Measurements from ENCODE around the gene SPHK2.
"Not testable (repeated sequence)": the region's sequence is repeated elsewhere in the genome, so short reads cannot be mapped to it uniquely, and the experiment has no call there.

Gene SPHK2

DNA sequence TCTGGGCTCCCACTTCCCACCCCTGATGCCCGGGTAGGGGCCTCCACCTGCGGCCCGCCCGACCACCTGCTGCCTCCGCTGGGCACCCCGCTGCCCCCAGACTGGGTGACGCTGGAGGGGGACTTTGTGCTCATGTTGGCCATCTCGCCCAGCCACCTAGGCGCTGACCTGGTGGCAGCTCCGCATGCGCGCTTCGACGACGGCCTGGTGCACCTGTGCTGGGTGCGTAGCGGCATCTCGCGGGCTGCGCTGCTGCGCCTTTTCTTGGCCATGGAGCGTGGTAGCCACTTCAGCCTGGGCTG, 9.9 kb downstream of the SPHK2 start:
- in situ Hi-C loops (cut with MboI; ENCODE audit: low sequenced_read_pairs, unreplicated experiment): no loop called here
- TF ChIP-seq, protein P1, sequence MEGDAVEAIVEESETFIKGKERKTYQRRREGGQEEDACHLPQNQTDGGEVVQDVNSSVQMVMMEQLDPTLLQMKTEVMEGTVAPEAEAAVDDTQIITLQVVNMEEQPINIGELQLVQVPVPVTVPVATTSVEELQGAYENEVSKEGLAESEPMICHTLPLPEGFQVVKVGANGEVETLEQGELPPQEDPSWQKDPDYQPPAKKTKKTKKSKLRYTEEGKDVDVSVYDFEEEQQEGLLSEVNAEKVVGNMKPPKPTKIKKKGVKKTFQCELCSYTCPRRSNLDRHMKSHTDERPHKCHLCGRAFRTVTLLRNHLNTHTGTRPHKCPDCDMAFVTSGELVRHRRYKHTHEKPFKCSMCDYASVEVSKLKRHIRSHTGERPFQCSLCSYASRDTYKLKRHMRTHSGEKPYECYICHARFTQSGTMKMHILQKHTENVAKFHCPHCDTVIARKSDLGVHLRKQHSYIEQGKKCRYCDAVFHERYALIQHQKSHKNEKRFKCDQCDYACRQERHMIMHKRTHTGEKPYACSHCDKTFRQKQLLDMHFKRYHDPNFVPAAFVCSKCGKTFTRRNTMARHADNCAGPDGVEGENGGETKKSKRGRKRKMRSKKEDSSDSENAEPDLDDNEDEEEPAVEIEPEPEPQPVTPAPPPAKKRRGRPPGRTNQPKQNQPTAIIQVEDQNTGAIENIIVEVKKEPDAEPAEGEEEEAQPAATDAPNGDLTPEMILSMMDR (IDR thresholded peaks at IDR 0.05; ENCODE audit: borderline replicate concordance, control extremely low read depth, extremely low read depth, insufficient read depth, missing control alignments): no peak
- no peak for DNase-seq (ENCODE audit: low spot score)

DNA sequence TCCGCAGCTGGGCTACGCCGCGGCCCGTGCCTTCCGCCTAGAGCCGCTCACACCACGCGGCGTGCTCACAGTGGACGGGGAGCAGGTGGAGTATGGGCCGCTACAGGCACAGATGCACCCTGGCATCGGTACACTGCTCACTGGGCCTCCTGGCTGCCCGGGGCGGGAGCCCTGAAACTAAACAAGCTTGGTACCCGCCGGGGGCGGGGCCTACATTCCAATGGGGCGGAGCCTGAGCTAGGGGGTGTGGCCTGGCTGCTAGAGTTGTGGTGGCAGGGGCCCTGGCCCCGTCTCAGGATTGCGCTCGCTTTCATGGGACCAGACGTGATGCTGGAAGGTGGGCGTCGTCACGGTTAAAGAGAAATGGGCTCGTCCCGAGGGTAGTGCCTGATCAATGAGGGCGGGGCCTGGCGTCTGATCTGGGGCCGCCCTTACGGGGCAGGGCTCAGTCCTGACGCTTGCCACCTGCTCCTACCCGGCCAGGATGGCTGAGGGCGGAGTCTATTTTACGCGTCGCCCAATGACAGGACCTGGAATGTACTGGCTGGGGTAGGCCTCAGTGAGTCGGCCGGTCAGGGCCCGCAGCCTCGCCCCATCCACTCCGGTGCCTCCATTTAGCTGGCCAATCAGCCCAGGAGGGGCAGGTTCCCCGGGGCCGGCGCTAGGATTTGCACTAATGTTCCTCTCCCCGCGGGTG, 10.4 kb downstream of the SPHK2 start:
- TF ChIP-seq, protein P1 (IDR thresholded peaks at IDR 0.05; ENCODE audit: borderline replicate concordance, control extremely low read depth, extremely low read depth, insufficient read depth, missing control alignments): no peak
- no peak for DNase-seq (ENCODE audit: low spot score)
- in situ Hi-C loops (cut with MboI; ENCODE audit: low sequenced_read_pairs, unreplicated experiment): no loop called here

GRCh38 chr19:48630296-48631063, 11.2 kb downstream of the SPHK2 start:
- TF ChIP-seq, protein P1 (IDR thresholded peaks at IDR 0.05; ENCODE audit: borderline replicate concordance, control extremely low read depth, extremely low read depth, insufficient read depth, missing control alignments): no peak
- in situ Hi-C loops (cut with MboI; ENCODE audit: low sequenced_read_pairs, unreplicated experiment): no loop called here

GRCh38 chr19:48631225-48631624, 11.9 kb downstream of the SPHK2 start:
- in situ Hi-C loops (cut with MboI; ENCODE audit: low sequenced_read_pairs, unreplicated experiment): no loop called here
- TF ChIP-seq, protein P1 (IDR thresholded peaks at IDR 0.05; ENCODE audit: borderline replicate concordance, control extremely low read depth, extremely low read depth, insufficient read depth, missing control alignments): no peak

More at GRCh38 chr19:48630296-48631063, 11.2 kb downstream of the SPHK2 start:
- no peak for DNase-seq (ENCODE audit: low spot score)

DNA sequence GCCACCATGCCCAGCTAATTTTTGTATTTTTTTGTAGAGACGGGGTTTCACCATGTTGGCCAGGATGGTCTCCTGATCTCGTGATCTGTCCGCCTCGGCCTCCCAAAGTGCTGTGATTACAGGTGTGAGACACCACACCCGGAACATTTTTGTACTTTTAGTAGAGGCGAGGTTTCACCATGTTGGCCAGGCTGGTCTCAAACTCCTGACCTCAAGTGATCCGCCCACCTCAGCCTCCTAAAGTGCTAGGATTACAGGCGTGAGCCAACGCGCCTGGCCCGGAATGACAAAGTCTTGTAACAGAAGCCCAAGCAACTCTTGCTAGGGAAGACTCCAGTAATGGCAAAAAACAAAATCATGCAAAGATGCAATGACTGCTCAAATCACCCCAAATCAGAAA, 13.0 kb downstream of the SPHK2 start:
- DNase-seq (ENCODE audit: low spot score); in situ Hi-C loops (cut with MboI; ENCODE audit: low sequenced_read_pairs, unreplicated experiment): not testable (repeated sequence)

More at GRCh38 chr19:48631225-48631624, 11.9 kb downstream of the SPHK2 start:
- DNase-seq (ENCODE audit: low spot score): no peak

DNA sequence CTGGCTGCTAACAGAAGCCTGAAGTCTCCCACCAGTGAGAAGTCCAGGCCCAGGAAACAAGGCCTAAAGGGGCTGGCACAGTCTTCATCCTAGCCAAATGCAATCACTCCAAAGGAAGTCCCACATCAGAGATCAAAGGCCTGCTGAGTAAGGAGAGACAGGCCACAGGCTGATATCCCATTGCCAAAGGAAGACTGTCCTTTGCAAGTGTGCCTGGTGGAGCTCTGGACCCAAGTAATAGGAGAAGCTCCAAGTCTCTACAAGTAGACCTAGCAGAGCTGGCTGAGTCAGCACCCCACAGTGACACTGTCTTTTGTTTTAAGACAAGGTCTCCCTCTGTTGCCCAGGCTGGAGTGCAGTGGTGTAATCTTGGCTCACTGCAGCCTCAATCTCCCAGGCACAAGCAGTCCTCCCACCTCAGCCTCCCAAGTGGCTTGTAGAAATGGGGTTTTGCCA, 13.4 kb downstream of the SPHK2 start:
- TF ChIP-seq, protein P1 (IDR thresholded peaks at IDR 0.05; ENCODE audit: borderline replicate concordance, control extremely low read depth, extremely low read depth, insufficient read depth, missing control alignments): no peak
- no peak for DNase-seq (ENCODE audit: low spot score)
- in situ Hi-C loops (cut with MboI; ENCODE audit: low sequenced_read_pairs, unreplicated experiment): no loop called here

Measured in GM13976 (cell line).